ENCODE results near the gene CELF5. TPM values are rescaled to one million over a fixed set of nuclear protein-coding genes. Genes with fewer than 3 reads are reported as not detected.
A peak's percentile ranks its signal among the peaks of the same experiment; 100 is the strongest.

CELF5 gene
- total and polyA plus RNA-seq, 9 of the 15 experiments (the other 6 are each of a cell fraction or from before 2014, with no cell fraction given) = 0.01 to 0.56 (median 0.22) TPM

- TF ChIP-seq BCOR (IDR thresholded peaks at IDR 0.05) (no peak), E2F8 (IDR thresholded peaks at IDR 0.05; ENCODE audit: low read depth, partially characterized antibody) (peak; percentile 70), ADNP (tag; IDR thresholded peaks at IDR 0.05) (no peak), NFE2L1 (tag; IDR thresholded peaks at IDR 0.05; ENCODE audit: borderline replicate concordance, low read depth) (no peak), MBD2 (IDR thresholded peaks at IDR 0.05; ENCODE audit: borderline replicate concordance, low read depth) (peak; percentile 87), SPI1 (IDR thresholded peaks at IDR 0.05; ENCODE audit: borderline replicate concordance, low read depth, low read length) (0 out of 2 replicates have a peak, but pooled peaks have one; percentile 15), SAFB (IDR thresholded peaks at IDR 0.05; ENCODE audit: borderline replicate concordance, low read depth, low read length) (no peak), ZNF696 (CRISPR knock-in tag; conservative IDR thresholded peaks at IDR 0.05) (no peak), BACH1 (tag; IDR thresholded peaks at IDR 0.05) (peak; percentile 91; the same call in 1 of the 2 replicates), SNRNP70 (optimal IDR thresholded peaks at IDR 0.05; ENCODE audit: low read depth, low read length) (no peak), GABPB1 (CRISPR knock-in tag; IDR thresholded peaks at IDR 0.05) (peak; percentile 89), GATAD2B (IDR thresholded peaks at IDR 0.05; ENCODE audit: borderline replicate concordance) (peak; percentile 80; the same call in 1 of the 2 replicates)
- TF ChIP-seq, protein P1, sequence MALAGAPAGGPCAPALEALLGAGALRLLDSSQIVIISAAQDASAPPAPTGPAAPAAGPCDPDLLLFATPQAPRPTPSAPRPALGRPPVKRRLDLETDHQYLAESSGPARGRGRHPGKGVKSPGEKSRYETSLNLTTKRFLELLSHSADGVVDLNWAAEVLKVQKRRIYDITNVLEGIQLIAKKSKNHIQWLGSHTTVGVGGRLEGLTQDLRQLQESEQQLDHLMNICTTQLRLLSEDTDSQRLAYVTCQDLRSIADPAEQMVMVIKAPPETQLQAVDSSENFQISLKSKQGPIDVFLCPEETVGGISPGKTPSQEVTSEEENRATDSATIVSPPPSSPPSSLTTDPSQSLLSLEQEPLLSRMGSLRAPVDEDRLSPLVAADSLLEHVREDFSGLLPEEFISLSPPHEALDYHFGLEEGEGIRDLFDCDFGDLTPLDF (CRISPR knock-in tag; IDR thresholded peaks at IDR 0.05) = no peak
- TF ChIP-seq, protein P2, sequence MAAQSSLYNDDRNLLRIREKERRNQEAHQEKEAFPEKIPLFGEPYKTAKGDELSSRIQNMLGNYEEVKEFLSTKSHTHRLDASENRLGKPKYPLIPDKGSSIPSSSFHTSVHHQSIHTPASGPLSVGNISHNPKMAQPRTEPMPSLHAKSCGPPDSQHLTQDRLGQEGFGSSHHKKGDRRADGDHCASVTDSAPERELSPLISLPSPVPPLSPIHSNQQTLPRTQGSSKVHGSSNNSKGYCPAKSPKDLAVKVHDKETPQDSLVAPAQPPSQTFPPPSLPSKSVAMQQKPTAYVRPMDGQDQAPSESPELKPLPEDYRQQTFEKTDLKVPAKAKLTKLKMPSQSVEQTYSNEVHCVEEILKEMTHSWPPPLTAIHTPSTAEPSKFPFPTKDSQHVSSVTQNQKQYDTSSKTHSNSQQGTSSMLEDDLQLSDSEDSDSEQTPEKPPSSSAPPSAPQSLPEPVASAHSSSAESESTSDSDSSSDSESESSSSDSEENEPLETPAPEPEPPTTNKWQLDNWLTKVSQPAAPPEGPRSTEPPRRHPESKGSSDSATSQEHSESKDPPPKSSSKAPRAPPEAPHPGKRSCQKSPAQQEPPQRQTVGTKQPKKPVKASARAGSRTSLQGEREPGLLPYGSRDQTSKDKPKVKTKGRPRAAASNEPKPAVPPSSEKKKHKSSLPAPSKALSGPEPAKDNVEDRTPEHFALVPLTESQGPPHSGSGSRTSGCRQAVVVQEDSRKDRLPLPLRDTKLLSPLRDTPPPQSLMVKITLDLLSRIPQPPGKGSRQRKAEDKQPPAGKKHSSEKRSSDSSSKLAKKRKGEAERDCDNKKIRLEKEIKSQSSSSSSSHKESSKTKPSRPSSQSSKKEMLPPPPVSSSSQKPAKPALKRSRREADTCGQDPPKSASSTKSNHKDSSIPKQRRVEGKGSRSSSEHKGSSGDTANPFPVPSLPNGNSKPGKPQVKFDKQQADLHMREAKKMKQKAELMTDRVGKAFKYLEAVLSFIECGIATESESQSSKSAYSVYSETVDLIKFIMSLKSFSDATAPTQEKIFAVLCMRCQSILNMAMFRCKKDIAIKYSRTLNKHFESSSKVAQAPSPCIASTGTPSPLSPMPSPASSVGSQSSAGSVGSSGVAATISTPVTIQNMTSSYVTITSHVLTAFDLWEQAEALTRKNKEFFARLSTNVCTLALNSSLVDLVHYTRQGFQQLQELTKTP (IDR thresholded peaks at IDR 0.05; ENCODE audit: low read depth in 1 of 2, partially characterized antibody in 2 of 2) = peak; percentile 56 to 98
- TF ChIP-seq, protein P3, sequence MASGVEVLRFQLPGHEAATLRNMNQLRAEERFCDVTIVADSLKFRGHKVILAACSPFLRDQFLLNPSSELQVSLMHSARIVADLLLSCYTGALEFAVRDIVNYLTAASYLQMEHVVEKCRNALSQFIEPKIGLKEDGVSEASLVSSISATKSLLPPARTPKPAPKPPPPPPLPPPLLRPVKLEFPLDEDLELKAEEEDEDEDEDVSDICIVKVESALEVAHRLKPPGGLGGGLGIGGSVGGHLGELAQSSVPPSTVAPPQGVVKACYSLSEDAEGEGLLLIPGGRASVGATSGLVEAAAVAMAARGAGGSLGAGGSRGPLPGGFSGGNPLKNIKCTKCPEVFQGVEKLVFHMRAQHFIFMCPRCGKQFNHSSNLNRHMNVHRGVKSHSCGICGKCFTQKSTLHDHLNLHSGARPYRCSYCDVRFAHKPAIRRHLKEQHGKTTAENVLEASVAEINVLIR (CRISPR knock-in tag; IDR thresholded peaks at IDR 0.05) = 0 out of 2 replicates have a peak, but pooled peaks have one; percentile 14
- TF ChIP-seq, protein P4, sequence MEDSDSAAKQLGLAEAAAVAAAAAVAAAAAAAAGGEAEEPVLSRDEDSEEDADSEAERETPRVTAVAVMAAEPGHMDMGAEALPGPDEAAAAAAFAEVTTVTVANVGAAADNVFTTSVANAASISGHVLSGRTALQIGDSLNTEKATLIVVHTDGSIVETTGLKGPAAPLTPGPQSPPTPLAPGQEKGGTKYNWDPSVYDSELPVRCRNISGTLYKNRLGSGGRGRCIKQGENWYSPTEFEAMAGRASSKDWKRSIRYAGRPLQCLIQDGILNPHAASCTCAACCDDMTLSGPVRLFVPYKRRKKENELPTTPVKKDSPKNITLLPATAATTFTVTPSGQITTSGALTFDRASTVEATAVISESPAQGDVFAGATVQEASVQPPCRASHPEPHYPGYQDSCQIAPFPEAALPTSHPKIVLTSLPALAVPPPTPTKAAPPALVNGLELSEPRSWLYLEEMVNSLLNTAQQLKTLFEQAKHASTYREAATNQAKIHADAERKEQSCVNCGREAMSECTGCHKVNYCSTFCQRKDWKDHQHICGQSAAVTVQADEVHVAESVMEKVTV (CRISPR knock-in tag; IDR thresholded peaks at IDR 0.05) = no peak; the same call in 1 of the 2 replicates
Measured at GRCh38 chr19:3185461-3186159, 38.9 kb upstream of the CELF5 start, which contains the start of gene NCLN (continued).

Data from K562 (cell line).